HUES6 (cell line): ENCODE data around the gene GNB1.

Experiments used
- H3K27ac ChIP-seq: 2 replicates; pipeline ENCODE4 v1.7.0; 2013; ENCODE audit warnings: low read depth, mild to moderate bottlenecking, low read length, inconsistent platforms
- H3K27me3 ChIP-seq: 2 replicates; pipeline ENCODE4 v1.6.1; 2013; ENCODE audit warnings: low read length; ENCODE audit not compliant: control insufficient read depth, insufficient read depth
- H3K36me3 ChIP-seq: 2 replicates; pipeline ENCODE4 v1.6.1; 2013; ENCODE audit warnings: low read length; ENCODE audit not compliant: control insufficient read depth, insufficient read depth
- H3K4me1 ChIP-seq: 2 replicates; pipeline ENCODE4 v1.6.1; 2013; ENCODE audit warnings: low read length; ENCODE audit not compliant: control insufficient read depth, insufficient read depth
- H3K4me3 ChIP-seq: 2 replicates; pipeline ENCODE4 v1.5.1; 2013; ENCODE audit warnings: low read depth, low read length
- H3K9ac ChIP-seq: one replicate; pipeline ENCODE4 v1.6.1; 2013; ENCODE audit warnings: mild to moderate bottlenecking, low read length
- H3K9me3 ChIP-seq: 2 replicates; pipeline ENCODE4 v1.6.1; 2013; ENCODE audit warnings: low read depth, low read length; ENCODE audit not compliant: control insufficient read depth, insufficient read depth

The GNB1 gene

DNA sequence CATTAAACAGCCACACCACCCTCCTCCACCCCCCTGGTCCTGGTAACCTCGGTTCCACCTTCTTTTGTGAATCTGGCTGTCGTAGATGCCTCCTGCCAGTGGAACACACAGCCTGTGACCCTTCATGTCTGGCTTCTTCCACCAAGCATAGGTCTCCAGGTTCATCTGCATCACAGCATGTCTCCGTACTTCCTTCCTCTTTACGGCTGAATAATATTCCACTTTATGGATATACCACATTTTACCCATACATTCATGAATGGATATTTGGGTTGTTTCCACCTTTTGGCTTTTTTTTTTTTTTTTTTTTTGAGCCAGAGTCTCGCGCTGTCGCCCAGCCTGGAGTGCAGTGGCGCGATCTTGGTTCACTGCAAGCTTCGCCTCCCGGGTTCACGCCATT is 12.3 kb upstream of the GNB1 start:
- Histone ChIP-seq H3K9ac (no peak overlapping the region), H3K27me3 (no peaks in the 10 kb centered on the region), H3K4me1 (peaks cover 13% of the 10 kb centered on the region; the same call in 1 of the 2 replicates), H3K4me3 (no peak overlapping the region), H3K36me3 (no peaks in the 10 kb centered on the region), H3K9me3 (peaks cover 4% of the 10 kb centered on the region; the same call in 1 of the 2 replicates), H3K27ac (no peak overlapping the region)

DNA sequence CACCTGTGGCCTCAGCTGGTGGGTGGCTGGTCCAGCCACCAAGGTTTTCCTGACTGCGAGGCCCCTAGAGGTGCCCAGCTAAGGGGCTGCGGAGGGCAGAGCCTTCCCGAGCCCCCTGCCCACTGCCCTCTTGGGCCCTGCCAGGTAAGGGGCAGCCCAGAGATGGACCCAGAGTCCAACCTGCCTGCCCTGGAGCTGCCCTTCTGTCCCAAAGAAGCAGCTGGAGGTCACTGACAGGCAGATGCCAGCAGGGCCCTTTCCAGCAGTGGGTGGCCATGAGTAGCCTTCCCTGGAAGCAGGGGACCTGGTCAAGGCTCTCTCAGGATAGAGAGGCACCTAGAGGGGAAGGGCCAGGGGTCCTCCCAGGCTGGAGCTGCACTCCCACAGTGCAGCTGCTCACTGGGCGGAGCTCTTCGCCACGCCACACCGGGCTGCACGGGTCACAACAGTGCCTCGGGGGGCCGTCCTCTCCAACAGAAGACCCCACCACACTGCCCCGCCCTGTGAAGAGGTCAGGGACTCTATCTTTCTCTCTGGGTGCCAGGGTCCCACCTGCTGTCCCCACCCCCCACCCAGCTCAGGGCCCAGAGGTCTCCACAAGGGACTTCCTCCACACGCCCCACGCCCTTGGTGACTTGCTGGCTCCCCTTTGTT is 10.9 kb upstream of the GNB1 start:
- H3K27ac ChIP-seq: no peak overlapping the region
- no peak overlapping the region for H3K4me3 ChIP-seq
- peaks cover 8% of the 10 kb centered on the region; the same call in 1 of the 2 replicates for H3K4me1 ChIP-seq
- H3K9me3 ChIP-seq: peaks cover 4% of the 10 kb centered on the region; the same call in 1 of the 2 replicates
- no peaks in the 10 kb centered on the region for H3K27me3 ChIP-seq
- no peak overlapping the region for H3K9ac ChIP-seq
- no peaks in the 10 kb centered on the region for H3K36me3 ChIP-seq

- Histone ChIP-seq H3K9ac (no peak overlapping the region), H3K9me3 (peaks cover 4% of the 10 kb centered on the region; the same call in 1 of the 2 replicates), H3K27ac (no peak overlapping the region), H3K4me3 (no peak overlapping the region), H3K4me1 (peaks cover 8% of the 10 kb centered on the region; the same call in 1 of the 2 replicates), H3K36me3 (no peaks in the 10 kb centered on the region), H3K27me3 (no peaks in the 10 kb centered on the region)
These were observed 10.2 kb upstream of the GNB1 start for GRCh38 chr1:1900883-1901640.

- H3K27me3 ChIP-seq: no peaks in the 10 kb centered on the region
- H3K9ac ChIP-seq: no peak overlapping the region
- H3K36me3 ChIP-seq: no peaks in the 10 kb centered on the region
- H3K27ac ChIP-seq: no peak overlapping the region
- peaks cover 4% of the 10 kb centered on the region; the same call in 1 of the 2 replicates for H3K9me3 ChIP-seq
- H3K4me1 ChIP-seq: peaks cover 13% of the 10 kb centered on the region
- no peak overlapping the region for H3K4me3 ChIP-seq
These were observed 9.1 kb upstream of the GNB1 start for GRCh38 chr1:1899967-1900327.

DNA sequence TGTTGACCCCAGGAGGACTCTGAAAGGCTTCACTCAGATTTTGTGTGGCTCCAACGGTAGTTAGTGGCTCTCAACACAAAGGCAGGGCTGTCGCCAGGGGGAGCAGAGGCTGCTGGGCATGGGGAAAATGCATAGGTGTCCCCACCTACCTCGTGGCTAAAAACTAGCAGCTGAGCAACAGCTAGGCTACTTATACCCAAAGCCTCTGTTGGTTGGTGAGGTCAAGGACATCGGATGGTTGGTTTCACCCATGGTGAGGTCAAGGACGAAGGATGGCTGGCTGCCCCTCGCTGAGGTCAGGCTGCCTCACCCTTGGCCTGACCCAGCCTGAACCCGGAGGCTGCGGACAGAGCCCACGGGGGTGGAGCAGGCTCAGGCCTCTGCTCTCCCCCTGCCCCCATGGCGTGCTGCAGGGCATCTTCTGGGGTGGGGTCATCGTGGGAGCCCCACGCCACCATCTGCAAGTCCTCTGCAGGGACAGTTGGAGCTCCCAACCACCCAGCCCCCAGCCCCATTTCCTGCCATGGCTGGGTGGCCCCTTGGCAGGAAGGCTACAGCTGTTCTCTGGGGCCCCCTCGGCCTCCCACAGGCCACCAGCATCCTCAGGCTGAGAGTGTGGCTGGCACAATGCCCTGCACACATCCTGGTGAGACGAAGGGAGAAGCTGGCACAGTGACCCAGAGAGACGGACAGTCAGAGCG is 8.5 kb upstream of the GNB1 start:
- Histone ChIP-seq H3K27ac (no peak overlapping the region), H3K27me3 (no peaks in the 10 kb centered on the region), H3K9ac (no peak overlapping the region), H3K9me3 (peaks cover 4% of the 10 kb centered on the region; the same call in 1 of the 2 replicates), H3K4me1 (peaks cover 19% of the 10 kb centered on the region), H3K4me3 (no peak overlapping the region), H3K36me3 (no peaks in the 10 kb centered on the region)

GRCh38 chr1:1898246-1898933 is 7.5 kb upstream of the GNB1 start:
- Histone ChIP-seq H3K27ac (no peak overlapping the region), H3K9me3 (peaks cover 4% of the 10 kb centered on the region; the same call in 1 of the 2 replicates), H3K9ac (no peak overlapping the region), H3K27me3 (no peaks in the 10 kb centered on the region), H3K4me3 (no peak overlapping the region), H3K36me3 (no peaks in the 10 kb centered on the region), H3K4me1 (peaks cover 23% of the 10 kb centered on the region)

GRCh38 chr1:1895456-1896336 is 4.8 kb upstream of the GNB1 start:
- Histone ChIP-seq H3K4me1 (peaks cover 31% of the 10 kb centered on the region), H3K27me3 (no peaks in the 10 kb centered on the region), H3K36me3 (no peaks in the 10 kb centered on the region), H3K9me3 (no peaks in the 10 kb centered on the region), H3K9ac (no peak overlapping the region), H3K27ac (no peak overlapping the region), H3K4me3 (no peak overlapping the region)

GRCh38 chr1:1895060-1895418 is 4.2 kb upstream of the GNB1 start:
- H3K4me3 ChIP-seq: peak overlapping the region; percentile 41; the same call in 1 of the 2 replicates
- H3K36me3 ChIP-seq: no peaks in the 10 kb centered on the region
- no peaks in the 10 kb centered on the region for H3K27me3 ChIP-seq
- H3K9me3 ChIP-seq: no peaks in the 10 kb centered on the region
- H3K4me1 ChIP-seq: peaks cover 31% of the 10 kb centered on the region
- H3K27ac ChIP-seq: no peak overlapping the region
- H3K9ac ChIP-seq: peak overlapping the region; percentile 40

- Histone ChIP-seq H3K27ac (no peak overlapping the region), H3K9me3 (no peaks in the 10 kb centered on the region), H3K4me3 (peak overlapping the region; percentile 41; the same call in 1 of the 2 replicates), H3K9ac (peak overlapping the region; percentile 40), H3K27me3 (no peaks in the 10 kb centered on the region), H3K4me1 (peaks cover 30% of the 10 kb centered on the region), H3K36me3 (no peaks in the 10 kb centered on the region)
These were observed 3.6 kb upstream of the GNB1 start for GRCh38 chr1:1894354-1895059.

DNA sequence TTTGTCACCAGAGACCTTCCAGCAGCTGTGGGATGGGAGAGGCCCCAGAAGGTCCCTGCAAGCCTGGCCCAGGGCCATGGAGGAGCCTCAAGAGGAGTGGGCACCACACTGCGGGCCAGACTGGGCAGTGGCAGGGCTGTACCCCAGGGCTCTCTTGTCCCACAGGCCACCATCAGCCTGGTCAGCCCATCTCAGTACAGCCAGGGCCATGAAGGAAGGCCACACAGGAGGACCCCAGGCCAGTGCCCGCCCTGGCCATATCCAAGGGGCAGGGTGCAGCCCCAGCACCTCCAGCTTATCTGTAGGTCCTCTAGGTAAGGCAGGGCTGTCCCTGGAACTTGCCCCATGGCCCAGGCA is 3.1 kb upstream of the GNB1 start:
- Histone ChIP-seq H3K27ac (no peak overlapping the region), H3K36me3 (no peaks in the 10 kb centered on the region), H3K4me1 (peaks cover 26% of the 10 kb centered on the region), H3K27me3 (no peaks in the 10 kb centered on the region), H3K9ac (no peak overlapping the region), H3K9me3 (no peaks in the 10 kb centered on the region), H3K4me3 (no peak overlapping the region)
